Erythroblast (primary cell): ENCODE results near the gene ALDH4A1.

Experiments
- GATA1 ChIP-seq: IDR thresholded peaks from 2 replicates; pipeline ENCODE4 v1.6.1; 2011; ENCODE audit warnings: low read depth, mild to moderate bottlenecking, control low read depth, low read length, moderate library complexity
- POLR2A ChIP-seq: IDR thresholded peaks from 2 replicates; pipeline ENCODE4 v1.6.1; 2011; ENCODE audit warnings: mild to moderate bottlenecking, low read length

DNA sequence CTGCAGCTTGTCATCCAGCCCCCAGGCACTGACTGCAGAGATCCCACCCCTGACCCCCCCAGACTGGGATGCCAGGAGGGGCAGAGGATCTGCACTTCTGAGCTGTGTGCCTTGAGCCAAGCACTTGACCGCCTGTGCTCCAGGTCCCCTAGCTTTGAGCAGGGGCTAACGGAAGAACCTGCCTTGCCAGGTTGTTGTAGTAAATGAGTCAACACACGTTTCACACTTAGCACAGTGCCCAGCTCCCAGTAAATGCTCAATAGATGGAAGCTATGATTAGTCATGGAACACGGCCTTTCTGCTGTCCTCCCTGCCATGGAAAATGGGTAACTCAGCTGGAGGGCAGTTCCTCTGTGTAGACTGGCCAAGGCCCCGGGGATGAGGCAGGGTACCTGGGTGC, 30.0 kb upstream of the ALDH4A1 start:
- TF ChIP-seq POLR2A, result no peak
- no peak for TF ChIP-seq GATA1
